HG02870 (cell line): ENCODE data around the gene EXOC3L2.

Experiments used
- ATAC-seq: cut with Tn5 transposase; IDR thresholded peaks from one replicate; pipeline ENCODE4 v1.9.1; 2021; ENCODE audit warnings: mild to moderate bottlenecking, moderate library complexity; ENCODE audit not compliant: unreplicated experiment

The EXOC3L2 gene

DNA sequence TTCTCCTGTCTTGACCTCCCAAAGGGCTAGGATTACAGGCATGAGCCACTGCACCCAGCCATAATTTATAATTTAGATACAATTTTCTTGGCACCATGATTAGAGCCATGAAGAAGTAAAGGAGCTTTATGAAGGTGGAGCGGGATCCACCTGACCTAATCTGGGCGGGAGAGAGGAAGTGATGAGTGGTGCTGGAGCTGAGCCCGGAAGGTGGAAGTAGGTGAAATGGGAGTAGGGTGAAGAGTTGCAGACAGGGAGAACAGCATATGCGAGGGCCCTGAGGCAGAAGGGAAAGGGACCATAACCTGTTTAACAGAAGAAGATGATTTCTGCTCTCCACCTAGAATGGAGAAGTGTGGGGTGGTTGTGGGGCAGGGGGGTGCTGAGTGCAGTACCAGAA is 62.4 kb downstream of the EXOC3L2 start:
- no peak for ATAC-seq

- ATAC-seq: no peak
These were observed 64.3 kb downstream of the EXOC3L2 start for GRCh38 chr19:45180936-45181335.

GRCh38 chr19:45179892-45180370 is 65.3 kb downstream of the EXOC3L2 start:
- no peak for ATAC-seq

DNA sequence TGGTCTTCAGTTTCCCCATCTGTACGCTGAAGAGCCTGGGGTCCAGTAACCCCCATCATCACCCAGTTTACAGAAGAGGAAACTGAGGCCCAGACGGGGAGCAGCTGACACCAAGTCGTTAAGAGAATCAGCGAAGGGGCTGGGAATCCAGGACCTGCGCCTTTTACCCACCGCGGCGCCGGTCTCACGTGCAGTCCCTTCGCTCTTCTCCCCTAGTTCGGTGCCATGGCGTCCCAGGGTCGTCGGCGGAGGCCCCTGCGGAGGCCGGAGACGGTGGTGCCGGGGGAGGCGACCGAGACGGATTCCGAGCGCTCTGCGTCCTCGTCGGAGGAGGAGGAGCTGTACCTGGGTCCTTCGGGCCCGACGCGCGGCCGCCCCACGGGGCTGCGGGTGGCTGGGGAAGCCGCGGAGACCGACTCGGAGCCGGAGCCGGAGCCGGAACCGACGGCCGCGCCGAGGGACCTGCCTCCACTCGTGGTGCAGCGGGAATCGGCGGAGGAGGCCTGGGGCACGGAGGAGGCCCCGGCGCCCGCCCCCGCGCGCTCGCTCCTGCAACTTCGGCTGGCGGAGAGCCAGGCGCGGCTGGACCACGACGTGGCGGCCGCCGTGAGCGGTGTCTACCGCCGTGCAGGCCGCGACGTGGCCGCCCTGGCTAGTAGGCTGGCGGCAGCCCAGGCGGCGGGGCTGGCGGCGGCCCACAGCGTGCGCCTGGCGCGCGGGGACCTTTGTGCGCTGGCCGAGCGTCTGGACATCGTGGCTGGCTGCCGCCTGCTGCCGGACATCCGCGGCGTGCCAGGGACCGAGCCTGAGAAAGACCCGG is 65.9 kb downstream of the EXOC3L2 start:
- ATAC-seq: no peak

- ATAC-seq: peak; percentile 86
These were observed 66.7 kb downstream of the EXOC3L2 start, which contains the start of gene BLOC1S3 for GRCh38 chr19:45178262-45179071. Gene BLOC1S3, plus strand, starts transcription at chr19:45178784. Its CDS starts 513 bp downstream, at chr19:45179297.

DNA sequence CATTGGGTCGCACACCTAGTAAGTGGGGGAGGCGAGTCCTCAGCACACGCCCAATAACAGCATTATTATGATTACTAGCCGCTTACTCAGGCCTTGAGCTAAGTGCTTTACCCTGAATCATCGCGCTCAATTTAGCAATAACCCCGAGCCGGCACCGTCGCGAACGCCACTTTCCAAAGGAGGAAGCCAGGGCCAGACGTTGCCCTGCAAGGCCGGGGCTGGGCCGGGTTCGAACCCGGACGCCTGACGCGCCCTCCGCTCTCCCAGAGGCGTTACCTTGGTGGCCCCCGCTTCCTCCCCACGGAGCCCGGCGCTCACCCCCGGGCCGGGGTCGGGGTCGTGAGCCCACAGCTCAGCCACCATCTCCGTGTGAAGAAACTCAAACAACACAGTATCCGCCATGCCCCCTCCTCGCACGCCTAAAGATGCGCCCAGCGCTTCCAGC is 67.4 kb downstream of the EXOC3L2 start, which contains the start of gene TRAPPC6A:
TRAPPC6A (minus strand) TSS at position 421 of the 445 bp plus-strand sequence; CDS start at position 402, 19 bp downstream.
- ATAC-seq: peak; percentile 3

DNA sequence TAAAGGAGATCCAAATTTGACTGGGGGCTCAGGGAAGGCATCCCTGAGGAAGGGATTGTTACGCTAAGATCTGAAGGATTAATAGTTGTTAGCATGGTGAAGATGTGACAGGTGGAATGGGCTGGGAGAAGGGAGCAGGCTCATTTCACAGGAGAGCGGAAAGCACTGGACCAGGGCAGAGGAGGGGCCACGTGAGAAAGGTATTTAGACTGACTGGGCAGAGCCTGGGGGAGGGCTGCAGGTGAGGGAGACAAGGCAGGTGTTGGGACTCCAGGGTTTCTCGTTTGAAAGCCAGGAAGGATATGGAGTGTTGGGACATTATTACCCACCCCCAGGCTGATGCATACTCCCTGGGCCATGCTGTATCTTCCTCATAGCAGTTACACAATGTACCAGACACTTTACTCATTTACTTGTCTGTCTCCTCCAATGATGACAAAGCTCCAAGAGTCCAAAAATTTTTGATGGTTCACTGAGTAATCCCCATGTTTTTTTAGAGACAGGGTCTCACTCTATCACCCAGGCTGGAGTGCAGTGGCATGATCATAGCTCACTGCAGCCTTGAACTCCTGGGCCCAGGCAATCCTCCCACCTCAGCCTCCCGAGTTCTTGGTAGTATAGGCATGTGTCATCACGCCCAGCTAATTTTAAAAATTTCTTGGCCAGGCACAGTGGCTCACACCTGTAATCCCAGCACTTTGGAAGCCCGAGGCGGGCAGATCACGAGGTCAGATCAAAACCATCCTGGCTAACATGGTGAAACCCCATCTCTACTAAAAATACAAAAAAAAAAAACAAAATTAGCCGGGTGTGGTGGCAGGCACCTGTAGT is 69.5 kb downstream of the EXOC3L2 start:
- ATAC-seq: no peak

DNA sequence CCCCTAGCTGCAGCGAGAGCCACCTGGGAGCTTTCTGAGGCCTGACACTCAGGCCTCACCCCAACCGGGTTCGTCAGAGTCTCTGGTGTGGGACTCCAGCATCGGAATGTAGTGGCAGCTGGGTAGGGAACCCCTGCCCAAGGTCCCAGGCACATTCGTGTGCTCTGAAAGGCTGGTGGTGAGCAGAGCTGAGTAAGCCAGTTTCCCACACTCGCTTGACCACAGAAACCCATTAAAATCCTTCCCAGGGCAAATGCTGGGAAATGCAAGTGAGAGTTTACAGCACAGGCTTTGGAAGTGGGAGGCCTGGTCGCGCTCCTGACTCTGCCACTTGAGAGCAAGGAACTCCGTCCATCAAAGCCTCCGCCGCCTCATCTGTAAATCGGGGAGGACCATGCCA is 71.4 kb downstream of the EXOC3L2 start:
- ATAC-seq: no peak

DNA sequence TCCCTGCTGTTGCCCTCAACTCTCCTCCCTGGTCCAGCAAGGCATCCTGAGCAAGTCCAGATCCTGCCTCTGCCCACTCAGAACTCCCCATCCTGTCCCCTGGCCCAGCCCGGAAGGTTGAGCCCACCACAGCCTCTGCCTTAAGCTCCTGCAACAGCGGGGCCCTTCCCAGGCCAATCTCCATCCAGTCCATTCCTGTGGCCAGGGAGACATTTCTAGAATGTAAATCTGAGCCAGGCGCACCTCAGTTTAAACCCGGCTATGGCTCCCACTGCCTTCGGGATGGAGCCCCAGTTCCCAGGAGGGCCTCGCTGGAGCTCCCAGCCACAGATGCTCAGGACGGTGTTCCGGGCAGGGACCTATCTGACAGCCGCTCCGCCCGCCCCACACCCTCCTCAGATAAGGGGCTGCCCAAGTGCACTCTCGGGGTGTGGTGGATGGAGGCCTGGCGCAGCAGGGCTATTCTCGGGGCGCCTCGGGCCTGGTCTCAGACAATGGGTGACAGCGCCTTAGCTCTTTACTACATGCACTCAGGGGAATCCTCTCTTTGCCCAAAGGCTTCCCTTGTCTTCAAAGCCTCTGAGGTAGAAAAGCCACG is 72.5 kb downstream of the EXOC3L2 start:
- no peak for ATAC-seq

- no peak for ATAC-seq
These were observed 73.0 kb downstream of the EXOC3L2 start for GRCh38 chr19:45172173-45172572.

DNA sequence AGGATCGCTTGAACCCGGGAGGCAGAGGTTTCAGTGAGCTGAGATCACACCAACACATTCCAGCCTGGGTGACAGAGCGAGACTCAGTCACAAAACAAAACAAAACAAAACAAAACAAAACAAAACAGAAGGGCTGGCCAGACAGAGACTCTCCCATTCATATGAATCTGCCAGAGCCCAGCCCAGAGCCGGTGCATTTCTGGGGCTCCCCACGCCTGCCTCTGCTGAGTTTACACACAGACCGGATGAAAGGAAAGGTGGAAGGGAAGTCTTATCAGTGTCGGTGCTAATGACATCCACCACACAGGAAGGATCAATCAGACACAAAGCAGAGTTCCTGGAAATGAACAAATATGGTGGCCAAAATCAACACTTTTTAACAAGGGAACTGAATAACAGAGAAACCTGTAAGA is 74.0 kb downstream of the EXOC3L2 start:
- no peak for ATAC-seq

DNA sequence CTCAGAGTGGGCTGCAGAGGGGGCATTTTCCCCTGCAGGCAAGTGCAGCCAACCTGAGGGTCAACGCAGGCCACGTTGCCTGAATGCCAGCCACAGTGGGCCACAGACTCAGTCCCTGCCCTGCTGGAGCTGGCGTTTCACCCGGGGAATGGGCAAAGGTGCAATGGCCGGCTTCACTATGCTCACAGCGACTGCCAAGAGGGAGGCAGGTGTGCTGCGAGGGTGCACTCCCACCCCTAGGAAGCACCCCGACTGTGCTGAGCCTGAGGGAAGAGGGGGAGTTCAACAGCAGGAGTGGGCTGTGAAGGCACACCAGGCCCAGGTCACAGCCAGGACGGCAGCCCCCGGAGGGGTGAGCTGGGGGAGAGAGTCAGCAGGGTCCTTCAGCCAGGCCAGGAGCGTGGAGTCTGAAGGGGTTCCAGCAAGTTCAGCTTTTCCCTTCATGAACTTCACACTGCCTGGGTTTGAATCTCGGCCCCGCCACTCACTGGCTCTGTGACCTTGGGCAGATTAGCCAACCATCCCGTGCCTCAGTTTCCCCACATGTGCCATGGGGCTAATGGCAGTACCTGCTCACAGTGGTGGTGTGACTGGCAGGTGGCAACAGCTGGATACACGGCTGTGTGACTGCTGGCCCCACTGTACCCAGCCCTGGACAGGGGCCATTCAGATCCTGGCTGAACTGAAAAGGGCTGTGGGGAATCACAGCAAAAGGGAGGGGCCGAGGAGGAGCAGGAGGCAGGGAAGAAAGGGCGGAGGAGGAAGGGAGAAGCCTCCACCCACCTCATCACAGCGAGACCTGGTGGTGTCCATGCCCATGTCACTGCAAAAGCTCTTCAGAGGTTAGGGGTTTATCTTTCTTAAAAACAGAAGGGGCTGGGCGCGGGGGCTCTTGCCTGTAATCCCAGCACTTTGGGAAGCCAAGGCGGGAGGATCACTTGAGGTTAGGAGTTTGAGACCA is 74.8 kb downstream of the EXOC3L2 start:
- ATAC-seq: no peak

- ATAC-seq: no peak
These were observed 75.6 kb downstream of the EXOC3L2 start for GRCh38 chr19:45169602-45170001.

DNA sequence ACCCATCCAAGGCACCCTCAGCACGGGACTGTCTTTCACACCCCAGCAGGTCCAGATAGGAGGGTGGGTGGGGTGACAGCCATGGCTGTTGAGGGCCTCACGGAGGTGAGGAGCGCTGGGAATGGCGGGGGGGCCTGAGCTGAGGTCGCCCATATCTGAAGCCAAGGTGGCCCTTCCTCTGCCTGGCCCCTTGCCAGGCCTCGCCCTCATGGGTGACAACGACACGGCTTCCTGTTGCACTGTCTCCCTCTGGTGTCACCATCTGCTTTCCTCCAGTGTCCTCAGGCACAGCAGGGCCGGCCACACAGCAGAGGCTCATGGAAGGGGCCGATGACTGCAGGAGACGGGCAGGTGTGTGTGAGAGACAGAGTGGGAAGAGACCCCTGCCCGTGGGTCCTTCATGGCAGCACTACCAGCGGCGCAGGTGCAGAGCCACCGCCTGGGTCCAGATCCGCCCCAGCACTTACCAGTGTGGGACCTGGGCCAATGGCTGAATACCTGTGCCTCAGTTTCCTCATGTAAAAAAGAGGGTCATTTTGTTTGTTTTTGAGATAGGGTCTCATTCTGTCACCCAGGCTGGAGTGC is 76.3 kb downstream of the EXOC3L2 start:
- no peak for ATAC-seq

DNA sequence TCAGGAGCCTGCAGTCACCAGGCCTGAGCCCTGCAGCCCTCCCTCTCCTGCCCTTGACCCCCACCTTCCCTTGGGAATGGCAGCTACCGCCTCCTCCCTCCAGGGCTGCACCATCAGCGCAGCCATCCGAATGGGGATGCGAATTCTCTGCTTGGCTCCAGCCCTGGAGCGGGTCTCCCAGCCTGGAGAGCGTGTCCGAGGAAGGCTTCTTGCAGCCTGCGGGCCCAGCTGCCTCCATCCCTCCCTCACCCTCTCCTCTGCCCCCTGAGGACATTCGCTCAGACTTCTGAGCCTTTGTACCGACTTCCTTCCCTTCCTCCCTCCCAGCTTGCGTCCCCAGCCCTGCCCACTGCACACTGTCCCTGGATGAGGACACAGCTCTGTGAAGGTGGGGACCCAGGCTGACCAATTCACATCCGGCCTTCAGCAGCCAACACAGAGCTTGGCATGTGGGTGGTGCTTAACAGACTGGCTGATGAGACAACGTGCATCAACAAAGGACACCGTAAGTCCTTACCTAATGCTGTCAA is 78.4 kb downstream of the EXOC3L2 start:
- no peak for ATAC-seq

DNA sequence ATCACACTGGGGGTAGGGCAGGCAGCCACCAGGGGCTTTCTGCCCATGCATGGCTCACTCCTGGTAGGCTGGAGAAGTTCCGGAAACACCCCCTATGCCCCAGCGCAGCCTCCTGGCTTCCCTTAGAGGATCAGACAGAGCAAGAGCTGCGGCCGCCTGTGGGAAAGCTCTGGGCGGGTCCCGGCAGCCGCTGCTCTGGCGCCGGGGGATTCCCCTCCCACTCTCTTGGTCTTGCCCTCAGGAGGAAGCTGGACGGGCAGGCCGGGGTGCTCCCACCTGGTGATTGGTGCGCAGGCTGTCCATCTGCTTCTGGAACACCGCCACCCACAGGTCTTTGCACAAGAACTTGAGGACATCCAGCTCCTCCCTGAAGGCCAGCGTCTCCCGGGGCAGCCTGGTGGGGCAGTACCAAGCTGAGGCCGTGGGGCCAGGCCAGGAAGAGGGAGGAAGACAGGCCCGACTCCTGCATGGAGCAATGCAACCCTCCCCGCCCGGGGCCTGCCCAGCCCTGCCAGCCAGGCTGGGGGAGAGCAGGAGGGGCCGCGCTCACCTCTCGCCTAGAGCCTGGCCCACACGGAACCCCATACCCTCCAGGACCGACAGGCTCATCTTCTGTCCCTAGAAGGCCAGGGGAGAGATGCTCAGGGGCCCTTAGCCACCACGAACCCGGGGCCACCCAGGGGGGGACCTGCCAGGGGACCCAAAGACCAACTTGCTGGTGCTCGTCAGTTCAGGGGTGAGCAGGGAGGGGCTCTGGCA is 80.5 kb downstream of the EXOC3L2 start:
- ATAC-seq: no peak

DNA sequence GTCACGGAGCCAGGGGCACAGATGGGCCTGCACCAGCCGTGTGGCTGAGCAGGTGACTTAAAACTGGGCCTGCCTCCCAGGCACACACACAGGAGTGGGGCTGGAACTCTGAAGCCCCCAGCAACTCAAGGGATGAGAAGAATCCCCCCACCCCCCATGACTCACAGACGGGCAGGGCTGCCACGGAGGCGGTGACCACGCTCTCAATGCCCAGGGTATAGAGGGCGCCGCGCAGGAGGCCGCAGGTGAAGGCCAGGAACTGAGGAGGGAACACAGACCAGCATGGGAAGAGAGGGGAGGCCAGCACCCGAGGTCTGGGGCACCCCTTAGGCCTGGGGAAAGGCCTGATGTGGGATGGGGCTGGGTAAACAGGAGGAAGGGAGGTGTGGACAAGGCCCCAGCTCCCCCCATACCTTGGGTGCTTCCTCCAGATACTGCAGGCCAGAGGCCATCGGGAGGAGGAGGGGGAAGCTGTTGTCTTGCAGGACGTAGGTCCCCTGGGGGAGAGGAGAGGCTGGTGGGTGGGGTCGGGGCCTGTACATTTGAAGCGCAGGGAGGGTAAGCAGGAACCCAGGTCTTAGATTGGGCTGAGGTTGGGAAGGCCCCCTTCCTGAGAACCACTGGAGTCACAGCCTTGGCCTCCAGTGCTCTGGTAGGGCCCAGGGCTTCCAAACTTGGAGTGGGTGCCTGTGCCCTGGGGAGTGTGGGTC is 81.3 kb downstream of the EXOC3L2 start:
- no peak for ATAC-seq
